Measurements from ENCODE around the gene SMCP.

GRCh38 chr1:152871731-152872126 is 6.4 kb upstream of the SMCP start:
- no peak for TF ChIP-seq CTCF (IDR thresholded peaks at IDR 0.05; ENCODE audit: low read depth, low read length)
- no peak for TF ChIP-seq EZH2phosphoT487 (IDR thresholded peaks at IDR 0.05; ENCODE audit: low read depth)
